ENCODE results near the gene EGR4.
"Not testable (repeated sequence)": the region's sequence is repeated elsewhere in the genome, so short reads cannot be mapped to it uniquely, and the experiment has no call there.

The EGR4 gene

GRCh38 chr2:73264332-73264606 lies 29.1 kb downstream of the EGR4 start:
- DNase-seq (ENCODE audit: low read depth in 1 of 2, low spot score in 1 of 2) = no peak

DNA sequence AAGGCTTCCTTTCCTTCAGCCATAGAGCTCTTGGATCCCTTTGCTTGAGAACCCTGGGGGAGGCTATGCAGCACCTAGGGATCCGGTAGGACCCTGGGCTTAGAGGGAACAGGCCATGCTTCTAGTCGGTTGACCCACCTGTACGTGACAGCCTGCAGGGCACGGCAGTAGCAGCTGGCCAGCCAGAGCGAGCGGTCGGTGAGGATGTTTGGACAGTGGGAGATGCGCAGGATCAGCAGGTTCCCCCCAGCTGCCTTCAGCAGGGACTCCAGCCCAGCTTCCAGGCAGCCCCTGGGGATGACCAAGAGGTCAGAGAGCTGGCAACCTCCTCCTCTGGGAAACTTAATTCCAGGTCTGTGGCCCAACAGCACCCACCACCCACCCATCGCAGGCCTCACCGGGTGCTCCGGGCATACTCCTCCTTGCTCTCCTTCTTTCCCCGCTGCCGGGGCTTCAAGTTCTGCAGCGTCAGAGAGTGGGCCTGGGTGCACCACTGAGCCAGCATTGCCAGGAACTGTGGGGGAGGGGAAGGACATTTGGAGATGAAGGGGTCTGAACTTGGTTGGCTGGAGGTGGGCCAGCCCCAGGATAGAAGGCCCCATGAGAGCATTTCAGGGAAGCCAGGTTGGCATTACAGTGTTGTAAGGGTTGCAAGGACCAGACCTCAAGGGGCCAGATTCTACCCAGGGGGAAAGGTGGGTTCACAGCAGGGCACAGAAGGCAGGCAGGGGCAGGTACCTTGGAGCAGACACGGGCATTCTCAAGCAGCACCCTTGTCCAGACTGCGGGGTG lies 29.6 kb downstream of the EGR4 start:
- no peak for DNase-seq (ENCODE audit: low read depth in 1 of 2, low spot score in 1 of 2)

GRCh38 chr2:73262691-73263429 lies 30.5 kb downstream of the EGR4 start:
- DNase-seq (ENCODE audit: low read depth in 1 of 2, low spot score in 1 of 2) = not testable (repeated sequence)

- DNase-seq (ENCODE audit: low read depth in 1 of 2, low spot score in 1 of 2) = no peak
These were observed 31.2 kb downstream of the EGR4 start for GRCh38 chr2:73262108-73262651.

GRCh38 chr2:73260338-73260984 lies 32.9 kb downstream of the EGR4 start:
- DNase-seq (ENCODE audit: low read depth in 1 of 2, low spot score in 1 of 2) = no peak

DNA sequence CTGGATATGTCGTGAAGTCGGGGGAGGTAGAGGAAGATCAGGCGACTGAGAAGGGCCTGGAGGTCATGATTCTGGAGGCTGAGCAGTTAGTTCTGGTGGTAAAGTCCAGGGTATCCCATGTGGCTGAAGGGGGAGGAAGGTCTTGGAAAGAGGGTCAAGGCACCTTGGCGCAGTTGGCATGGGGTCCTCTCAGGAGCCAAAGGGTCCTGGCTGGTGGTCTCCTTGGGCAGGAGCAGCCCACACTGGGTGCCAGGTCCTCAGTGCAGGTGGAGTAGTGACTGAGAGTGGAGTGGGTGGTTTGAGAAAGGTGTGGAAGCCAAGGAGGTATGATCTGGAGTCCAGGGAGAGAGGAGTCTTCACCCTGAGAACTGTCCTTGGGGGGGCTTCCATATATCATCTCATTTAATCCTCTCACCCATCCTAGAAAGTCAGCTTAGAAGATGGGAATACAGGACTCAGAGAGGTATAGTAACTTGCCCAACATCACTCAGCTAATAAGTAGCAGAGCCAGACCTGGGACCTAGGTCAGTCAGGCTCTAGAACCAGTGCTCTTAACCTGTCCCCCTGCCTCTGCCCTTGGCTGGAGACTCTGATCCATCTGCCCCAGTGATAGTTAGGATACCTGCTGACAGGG lies 33.5 kb downstream of the EGR4 start:
- DNase-seq (ENCODE audit: low read depth in 1 of 2, low spot score in 1 of 2) = no peak

- no peak for DNase-seq (ENCODE audit: low read depth in 1 of 2, low spot score in 1 of 2)
These were observed 34.1 kb downstream of the EGR4 start for GRCh38 chr2:73259276-73259675.

GRCh38 chr2:73258913-73259215 lies 34.5 kb downstream of the EGR4 start:
- DNase-seq (ENCODE audit: low read depth in 1 of 2, low spot score in 1 of 2) = no peak

- no peak for DNase-seq (ENCODE audit: low read depth in 1 of 2, low spot score in 1 of 2)
These were observed 35.0 kb downstream of the EGR4 start for GRCh38 chr2:73258186-73258912.

DNA sequence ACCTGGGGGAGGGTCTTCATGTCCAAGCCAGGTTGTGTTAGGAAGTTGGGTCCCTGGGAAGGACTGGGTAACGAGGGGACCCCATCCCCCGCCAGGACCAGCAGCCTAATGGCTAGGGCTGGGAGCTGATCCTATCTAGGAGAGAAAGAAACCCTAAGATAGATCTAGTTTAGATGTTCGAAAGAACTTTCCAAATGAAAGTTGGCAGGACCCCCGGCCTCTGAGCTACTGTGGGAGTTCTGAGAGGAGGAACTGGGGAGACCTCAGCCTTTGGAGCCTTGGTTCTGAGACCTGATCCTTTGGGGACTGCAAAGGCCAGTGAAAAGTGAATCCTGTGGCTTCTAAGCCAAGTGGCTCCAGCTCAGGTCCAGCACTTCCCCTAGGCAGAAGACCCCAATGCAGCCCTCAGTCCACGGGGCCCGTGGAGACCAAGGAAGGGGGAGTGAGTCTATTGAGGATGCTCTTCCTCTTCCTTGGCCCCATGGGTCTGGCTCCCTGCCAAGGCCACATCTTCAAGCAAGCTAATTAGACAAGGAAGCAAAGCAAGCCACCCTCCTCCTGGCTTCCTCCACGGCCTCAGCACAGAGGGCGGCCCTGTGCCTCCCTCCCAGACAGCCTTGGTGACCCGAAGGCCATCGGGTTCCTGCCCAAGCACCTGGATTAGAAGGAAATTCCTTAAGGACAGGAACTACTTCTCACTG lies 35.8 kb downstream of the EGR4 start:
- no peak for DNase-seq (ENCODE audit: low read depth in 1 of 2, low spot score in 1 of 2)

DNA sequence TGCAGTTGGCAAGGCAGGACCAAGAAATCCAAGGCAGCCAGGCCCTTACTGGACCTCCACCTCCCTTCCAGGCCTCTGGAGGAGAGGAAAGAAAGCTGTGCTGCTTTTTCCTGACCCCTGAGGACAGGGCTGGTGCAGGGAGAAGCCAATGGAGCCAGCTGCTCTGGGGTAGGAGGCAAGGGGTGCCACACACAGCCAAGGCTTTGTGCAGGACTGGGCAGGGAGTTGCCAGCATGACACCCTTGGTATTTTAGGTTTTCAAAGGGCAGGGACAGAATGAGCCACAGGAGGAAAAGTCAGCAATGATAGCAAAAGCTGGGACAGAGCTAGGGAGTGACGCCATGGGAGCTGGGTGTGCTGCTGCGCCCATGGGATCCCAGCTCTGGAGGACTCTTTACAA lies 36.3 kb downstream of the EGR4 start:
- DNase-seq (ENCODE audit: low read depth in 1 of 2, low spot score in 1 of 2) = no peak

DNA sequence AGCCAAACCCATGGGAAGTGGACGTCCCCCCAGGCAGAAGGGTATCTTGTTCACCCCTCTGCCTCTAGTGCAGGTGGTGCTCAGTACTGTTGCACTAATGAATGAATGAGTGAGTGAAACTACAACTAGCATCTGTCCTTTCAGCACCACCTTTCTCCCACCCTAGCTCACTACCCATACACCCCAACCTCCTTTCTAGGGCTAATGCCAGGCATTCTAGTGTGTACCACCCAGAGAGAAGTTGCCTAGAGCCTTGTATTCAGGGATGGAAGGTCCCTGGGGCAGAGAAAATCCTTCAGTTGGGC lies 36.8 kb downstream of the EGR4 start:
- no peak for DNase-seq (ENCODE audit: low read depth in 1 of 2, low spot score in 1 of 2)

DNA sequence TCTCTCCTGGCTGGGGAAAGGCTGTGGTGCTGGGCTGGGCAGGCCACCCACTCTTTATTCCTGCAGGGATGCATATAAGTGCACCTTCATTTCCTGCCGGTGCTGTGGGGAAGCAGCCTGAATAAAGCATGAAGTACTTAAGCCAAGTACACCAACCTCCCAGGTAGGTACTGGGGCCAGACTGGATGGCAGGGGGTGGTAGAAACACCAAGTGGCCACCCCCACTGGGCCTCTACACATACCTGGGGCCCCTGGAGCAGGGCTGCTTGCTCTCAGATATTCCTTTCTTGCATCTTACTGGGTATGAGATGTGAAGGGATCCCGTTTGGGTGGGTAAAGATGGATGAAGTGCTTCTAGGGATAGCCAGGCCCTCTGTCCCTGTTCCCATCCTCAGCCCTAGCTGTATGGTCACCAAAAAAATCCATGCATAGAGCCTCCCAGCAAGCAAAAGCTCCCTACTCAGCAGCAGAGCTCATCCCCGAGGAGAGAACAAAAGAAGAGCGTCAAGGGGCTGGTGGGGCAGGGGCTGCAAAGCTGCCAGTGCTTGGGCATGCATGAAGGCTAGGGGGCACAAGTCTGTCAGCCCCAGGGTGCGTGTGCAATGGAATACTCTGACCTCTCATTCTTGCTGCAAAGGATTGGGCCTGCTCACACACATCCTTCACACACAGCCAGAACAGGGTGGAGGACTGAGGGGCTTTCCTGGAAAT lies 37.3 kb downstream of the EGR4 start:
- no peak for DNase-seq (ENCODE audit: low read depth in 1 of 2, low spot score in 1 of 2)

- no peak for DNase-seq (ENCODE audit: low read depth in 1 of 2, low spot score in 1 of 2)
These were observed 38.2 kb downstream of the EGR4 start for GRCh38 chr2:73255007-73255644.

DNA sequence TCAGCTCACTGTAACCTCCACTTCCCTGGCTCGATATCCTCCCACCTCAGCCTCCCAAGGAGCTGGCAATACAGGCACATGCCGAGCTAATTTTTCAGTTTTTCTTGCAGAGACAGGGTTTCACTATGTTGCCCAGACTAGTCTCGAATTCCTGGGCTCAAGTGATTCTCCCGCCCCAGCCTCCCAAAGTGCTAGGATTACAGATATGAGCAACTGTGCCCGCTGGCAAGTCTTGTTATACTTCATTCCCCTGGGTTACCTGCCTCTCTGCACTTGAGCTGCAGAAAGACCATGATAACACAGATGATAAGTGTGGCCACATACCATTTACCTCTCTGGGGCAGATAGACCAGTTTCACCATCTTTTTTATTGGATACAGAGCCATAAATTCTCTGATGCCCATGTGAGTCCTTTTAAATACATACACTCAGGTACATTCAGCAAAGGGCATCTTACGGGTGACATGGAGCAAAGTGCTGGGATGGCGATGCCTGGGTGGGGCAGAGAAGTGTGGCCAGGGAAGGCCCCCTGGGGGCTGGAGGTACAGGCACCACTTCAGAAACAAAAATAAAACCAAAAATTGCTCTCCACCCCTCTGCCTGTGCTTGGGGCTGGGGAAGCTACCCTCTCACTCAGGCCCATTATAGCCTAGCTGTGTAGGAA lies 38.9 kb downstream of the EGR4 start:
- DNase-seq (ENCODE audit: low read depth in 1 of 2, low spot score in 1 of 2) = no peak

DNA sequence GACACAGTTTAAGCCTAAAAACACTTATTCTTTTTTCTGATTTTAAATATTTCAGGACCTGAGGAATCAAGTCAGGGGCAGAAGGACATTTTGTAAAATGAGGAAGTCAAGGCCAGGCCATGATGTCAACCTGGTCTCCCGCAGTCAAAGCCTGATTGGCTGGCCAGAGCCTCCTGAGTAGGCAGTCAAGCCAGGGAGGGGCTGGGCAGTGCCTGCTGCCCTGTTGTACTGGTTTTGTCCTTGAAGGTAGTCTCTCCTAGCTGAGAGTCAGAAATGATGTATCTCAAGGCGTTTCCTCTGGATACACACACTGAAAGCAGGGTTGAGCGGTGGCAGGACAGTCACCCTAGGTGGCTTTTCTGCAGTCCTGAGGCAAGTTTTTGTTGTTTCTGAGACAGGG lies 39.4 kb downstream of the EGR4 start:
- no peak for DNase-seq (ENCODE audit: low read depth in 1 of 2, low spot score in 1 of 2)

- DNase-seq (ENCODE audit: low read depth in 1 of 2, low spot score in 1 of 2) = no peak
These were observed 39.9 kb downstream of the EGR4 start for GRCh38 chr2:73253400-73253799.

GRCh38 chr2:73252238-73253027 lies 40.9 kb downstream of the EGR4 start:
- no peak for DNase-seq (ENCODE audit: low read depth in 1 of 2, low spot score in 1 of 2)
